Endothelial cell of umbilical vein (primary cell): ENCODE results near the gene MYO1H.

Experiments
- EZH2 ChIP-seq: IDR thresholded peaks from 2 replicates; pipeline ENCODE4 v1.6.1; 2012; ENCODE audit warnings: borderline replicate concordance, low read depth, mild to moderate bottlenecking, moderate library complexity, low read length, inconsistent platforms; ENCODE audit not compliant: severe bottlenecking
- FOS ChIP-seq: IDR thresholded peaks from 2 replicates; pipeline ENCODE4 v1.6.1; 2011; ENCODE audit warnings: mild to moderate bottlenecking, low read length, moderate library complexity, borderline replicate concordance; ENCODE audit not compliant: insufficient read depth
- JUN ChIP-seq: IDR thresholded peaks from 2 replicates; pipeline ENCODE4 v1.6.1; 2011; ENCODE audit warnings: borderline replicate concordance, low read depth; ENCODE audit not compliant: insufficient read length, insufficient read depth
- POLR2A ChIP-seq: IDR thresholded peaks from 2 replicates; pipeline ENCODE4 v1.6.1; 2012; ENCODE audit warnings: low read depth, mild to moderate bottlenecking, control low read depth, low read length
- POLR2AphosphoS5 ChIP-seq: IDR thresholded peaks from 2 replicates; pipeline ENCODE4 v1.6.1; 2012; ENCODE audit warnings: low read depth, mild to moderate bottlenecking, control low read depth, low read length, moderate library complexity; ENCODE audit not compliant: insufficient read depth
- TF ChIP-seq, protein P1 (sequence below), 2 donors: IDR thresholded peaks; 1 replicate in 1 of 2; 2 replicates in 1 of 2; pipeline ENCODE4 v1.5.1; 2011; ENCODE audit warnings: low read length in 2 of 2, mild to moderate bottlenecking in 2 of 2, moderate library complexity in 2 of 2, control low read depth in 1 of 2, inconsistent platforms in 1 of 2, low read depth in 1 of 2; ENCODE audit not compliant: insufficient read depth in 1 of 2; ENCODE audit errors: extremely low read depth in 1 of 2
- TF ChIP-seq, protein P2 (sequence below): IDR thresholded peaks from 2 replicates; pipeline ENCODE4 v1.6.1; 2011; ENCODE audit not compliant: insufficient read depth, insufficient read length

DNA sequence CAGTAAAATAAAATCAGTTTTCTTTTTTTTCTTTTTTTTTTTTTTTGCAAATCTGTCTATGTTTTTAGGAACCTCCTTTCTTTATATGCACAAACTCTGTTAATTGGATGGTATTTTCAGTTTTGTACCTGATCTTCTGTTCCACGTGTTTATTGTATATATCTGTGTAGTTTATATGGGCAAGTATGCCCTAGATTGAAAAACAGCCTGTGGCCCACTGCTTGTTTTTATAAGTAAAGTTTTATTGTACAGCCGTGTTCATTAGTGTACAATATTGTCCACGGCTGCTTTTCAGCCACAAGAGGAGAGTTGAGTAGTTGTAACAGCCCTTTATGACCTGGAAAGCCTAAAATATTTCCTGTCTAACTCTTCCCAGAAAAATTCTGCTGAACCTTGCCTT lies 18.7 kb upstream of the MYO1H start:
- TF ChIP-seq, protein P1, sequence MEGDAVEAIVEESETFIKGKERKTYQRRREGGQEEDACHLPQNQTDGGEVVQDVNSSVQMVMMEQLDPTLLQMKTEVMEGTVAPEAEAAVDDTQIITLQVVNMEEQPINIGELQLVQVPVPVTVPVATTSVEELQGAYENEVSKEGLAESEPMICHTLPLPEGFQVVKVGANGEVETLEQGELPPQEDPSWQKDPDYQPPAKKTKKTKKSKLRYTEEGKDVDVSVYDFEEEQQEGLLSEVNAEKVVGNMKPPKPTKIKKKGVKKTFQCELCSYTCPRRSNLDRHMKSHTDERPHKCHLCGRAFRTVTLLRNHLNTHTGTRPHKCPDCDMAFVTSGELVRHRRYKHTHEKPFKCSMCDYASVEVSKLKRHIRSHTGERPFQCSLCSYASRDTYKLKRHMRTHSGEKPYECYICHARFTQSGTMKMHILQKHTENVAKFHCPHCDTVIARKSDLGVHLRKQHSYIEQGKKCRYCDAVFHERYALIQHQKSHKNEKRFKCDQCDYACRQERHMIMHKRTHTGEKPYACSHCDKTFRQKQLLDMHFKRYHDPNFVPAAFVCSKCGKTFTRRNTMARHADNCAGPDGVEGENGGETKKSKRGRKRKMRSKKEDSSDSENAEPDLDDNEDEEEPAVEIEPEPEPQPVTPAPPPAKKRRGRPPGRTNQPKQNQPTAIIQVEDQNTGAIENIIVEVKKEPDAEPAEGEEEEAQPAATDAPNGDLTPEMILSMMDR (IDR thresholded peaks at IDR 0.05; ENCODE audit: extremely low read depth in 1 of 2, insufficient read depth in 1 of 2, low read depth in 1 of 2, low read length in 2 of 2) = no peak
- TF ChIP-seq POLR2A = no peak
- TF ChIP-seq EZH2 = no peak
- TF ChIP-seq POLR2AphosphoS5 = no peak
- no peak for TF ChIP-seq JUN
- TF ChIP-seq, protein P2, sequence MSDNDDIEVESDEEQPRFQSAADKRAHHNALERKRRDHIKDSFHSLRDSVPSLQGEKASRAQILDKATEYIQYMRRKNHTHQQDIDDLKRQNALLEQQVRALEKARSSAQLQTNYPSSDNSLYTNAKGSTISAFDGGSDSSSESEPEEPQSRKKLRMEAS = no peak
- TF ChIP-seq FOS = no peak
